ENCODE data around the gene CYB5R3.

- TF ChIP-seq CTCF (IDR thresholded peaks at IDR 0.05) (no peak), POLR2AphosphoS5 (IDR thresholded peaks at IDR 0.05) (peak; percentile 86 to 98 (median 95))
Observed at GRCh38 chr22:42615092-42615859, 33.9 kb downstream of the CYB5R3 start.

Data from suprapubic skin (tissue), 3 donors.